H1 (cell line): ENCODE results near the gene KLHL7.

Source experiments
- RFX5 ChIP-seq: IDR thresholded peaks from 2 replicates; pipeline ENCODE4 v1.6.1; 2011; ENCODE audit warnings: low read depth, low read length, improper control_type of control experiment, borderline replicate concordance
- TAF7 ChIP-seq: optimal IDR thresholded peaks from 2 replicates; pipeline ENCODE3; 2011; ENCODE audit warnings: low read depth, mild to moderate bottlenecking, inconsistent platforms, low read length, moderate library complexity, borderline replicate concordance

DNA sequence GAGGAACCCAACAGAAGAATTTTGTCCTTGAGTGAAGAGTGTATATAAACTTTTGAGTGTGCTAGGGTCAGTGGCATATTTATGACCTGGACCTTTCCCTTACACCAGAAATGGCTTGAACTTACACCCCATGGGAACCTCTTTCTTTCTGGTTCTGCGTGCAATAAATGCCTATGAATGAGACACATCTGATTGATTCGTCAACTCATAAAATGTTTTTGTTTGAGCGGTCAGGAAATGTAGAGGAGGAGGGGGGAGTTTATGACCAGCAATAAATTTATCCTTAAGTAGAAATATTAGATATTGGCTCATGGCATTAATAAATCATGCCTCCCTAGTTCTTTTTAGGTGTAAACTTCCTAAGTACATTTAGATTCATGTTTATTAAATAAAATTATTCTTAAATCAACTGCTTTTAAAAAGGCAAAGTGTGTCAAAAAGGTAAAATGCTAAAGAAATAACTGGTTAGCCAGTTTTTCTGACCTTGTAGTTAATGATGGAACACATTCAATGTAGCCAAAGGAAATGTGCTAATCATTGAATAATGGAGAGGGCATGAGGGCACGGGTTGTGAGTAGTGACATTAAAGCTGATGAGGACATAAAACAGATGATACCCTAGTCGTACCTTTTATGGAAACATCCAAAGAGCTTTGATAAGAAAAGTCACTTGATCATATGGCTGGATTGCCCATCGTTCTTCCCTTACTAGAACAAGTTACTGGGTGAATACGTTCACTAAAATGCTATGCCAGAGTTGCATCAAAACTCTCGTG is 62.7 kb downstream of the KLHL7 start:
- TF ChIP-seq TAF7, result no peak
- TF ChIP-seq RFX5, result no peak
